ENCODE measurements around the gene RYR2.

GRCh38 chr1:237851210-237851845 lies 809.3 kb downstream of the RYR2 start:
- TF ChIP-seq SP1 (IDR thresholded peaks at IDR 0.05) (no peak), FOXM1 (IDR thresholded peaks at IDR 0.05; ENCODE audit: borderline replicate concordance) (no peak), BHLHE40 (IDR thresholded peaks at IDR 0.05; ENCODE audit: borderline replicate concordance) (no peak), ZNF384 (IDR thresholded peaks at IDR 0.05) (no peak), L3MBTL2 (conservative IDR thresholded peaks at IDR 0.05) (no peak), PKNOX1 (IDR thresholded peaks at IDR 0.05) (no peak), SUZ12 (IDR thresholded peaks at IDR 0.05) (no peak)

Data from HEK293T (cell line).